Measurements from ENCODE around the gene DMGDH. TPM values are rescaled to one million over a fixed set of nuclear protein-coding genes. Genes with fewer than 3 reads are reported as not detected.

The DMGDH gene
- total and polyA plus RNA-seq, 7 experiments from 2014 or later = 0.35 to 2.1 (median 0.68) TPM; not detected in 2

Other genes starting within 250 kb of the DMGDH start
- 10 to 100 TPM in 1 of 5 experiments, 1 to 10 TPM in 4; 4.6 to 10.8 (median 5.3) TPM for gene ARSB, start 84.4 kb downstream of the DMGDH start, total RNA-seq
- gene ARSB, start 84.4 kb downstream of the DMGDH start, polyA plus RNA-seq = 1 to 10 TPM; 3.3 to 4.5 TPM
- not detected for gene BHMT2, start 93 bp upstream of the DMGDH start, total RNA-seq
- not detected for gene BHMT2, start 93 bp upstream of the DMGDH start, polyA plus RNA-seq
- gene BHMT, start 42.1 kb upstream of the DMGDH start, total RNA-seq = not detected
- not detected for gene BHMT, start 42.1 kb upstream of the DMGDH start, polyA plus RNA-seq
- gene JMY, start 166.5 kb upstream of the DMGDH start, total RNA-seq = 10 to 100 TPM in 4 of 5 experiments, 1 to 10 TPM in 1; 6.5 to 47.0 (median 24.2) TPM
- 1 to 10 TPM; 6.5 to 6.7 TPM for gene JMY, start 166.5 kb upstream of the DMGDH start, polyA plus RNA-seq